HG03575 (cell line): ENCODE data around the gene PTPN1.

Source experiments
- ATAC-seq: cut with Tn5 transposase; IDR thresholded peaks from one replicate; pipeline ENCODE4 v1.9.1; 2021; ENCODE audit not compliant: unreplicated experiment, insufficient number of reproducible peaks, low FRiP score; ENCODE audit errors: extremely low read depth

The PTPN1 gene

DNA sequence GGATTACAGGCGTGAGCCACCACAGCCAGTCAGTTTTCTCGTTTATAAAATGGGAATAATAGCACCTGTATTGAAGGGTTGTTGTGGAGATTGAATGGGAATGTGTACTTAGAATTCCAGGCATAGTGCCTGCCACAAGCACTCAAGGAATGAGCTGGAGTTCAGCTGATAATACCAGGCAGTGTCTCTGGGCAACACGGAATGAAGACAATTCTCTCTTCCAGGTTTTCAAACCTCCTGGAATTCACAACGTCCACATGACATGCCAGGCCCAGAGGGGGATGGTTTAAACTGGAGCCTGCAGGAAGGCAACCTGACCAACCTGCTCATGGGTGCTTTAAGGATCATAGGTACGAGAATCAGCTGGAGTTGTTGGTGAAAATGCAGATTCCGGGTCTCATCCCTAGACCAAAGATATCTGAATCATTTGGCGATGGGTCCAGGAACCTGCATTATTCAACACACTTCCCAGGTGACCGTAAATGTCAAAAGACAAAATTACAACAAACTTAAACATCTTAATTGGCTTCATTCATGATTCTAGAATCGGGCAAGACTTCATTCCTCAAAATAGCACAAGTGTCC lies 1.9 kb upstream of the PTPN1 start:
- ATAC-seq = no peak

DNA sequence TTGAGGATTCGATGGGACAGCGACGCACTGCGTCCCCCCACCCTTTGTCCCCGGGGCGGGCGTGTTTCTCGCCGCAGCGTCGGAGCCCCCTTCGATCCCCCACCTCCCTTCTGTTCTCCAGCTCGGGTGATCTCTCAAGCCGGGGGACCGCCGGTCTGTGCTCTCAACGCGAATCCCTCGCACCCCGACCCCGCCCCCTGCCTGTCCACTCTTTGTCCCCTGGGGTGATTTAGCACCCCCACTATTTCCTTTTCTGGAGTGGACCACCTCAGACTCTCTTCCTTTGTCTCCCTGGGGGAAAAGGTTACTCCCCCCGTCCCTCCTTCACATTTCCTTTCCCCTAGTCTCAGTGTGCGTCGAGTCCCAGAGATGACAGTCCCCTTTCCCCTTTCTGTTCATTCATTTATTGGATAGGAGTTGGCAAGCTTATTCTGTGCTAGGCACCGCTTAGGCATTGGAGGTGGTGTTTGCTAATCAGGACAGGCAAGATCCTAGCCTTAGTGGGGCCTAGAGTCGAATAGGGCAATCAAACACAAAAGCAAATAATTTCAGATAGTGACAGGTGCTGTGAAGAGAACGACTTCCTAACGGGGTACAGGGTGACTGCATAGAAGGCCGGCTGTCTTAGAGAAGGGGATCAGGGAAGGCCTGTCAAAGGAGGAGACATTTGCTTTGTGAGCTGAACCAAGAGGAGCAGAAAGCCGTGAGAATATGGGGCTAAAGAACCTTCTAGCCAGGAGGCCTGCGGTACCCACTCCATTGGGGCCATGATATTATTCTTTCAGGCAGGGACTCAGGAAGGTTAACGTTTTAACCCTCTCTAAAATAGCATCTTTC lies 741 bp downstream of the PTPN1 start:
- no peak for ATAC-seq

DNA sequence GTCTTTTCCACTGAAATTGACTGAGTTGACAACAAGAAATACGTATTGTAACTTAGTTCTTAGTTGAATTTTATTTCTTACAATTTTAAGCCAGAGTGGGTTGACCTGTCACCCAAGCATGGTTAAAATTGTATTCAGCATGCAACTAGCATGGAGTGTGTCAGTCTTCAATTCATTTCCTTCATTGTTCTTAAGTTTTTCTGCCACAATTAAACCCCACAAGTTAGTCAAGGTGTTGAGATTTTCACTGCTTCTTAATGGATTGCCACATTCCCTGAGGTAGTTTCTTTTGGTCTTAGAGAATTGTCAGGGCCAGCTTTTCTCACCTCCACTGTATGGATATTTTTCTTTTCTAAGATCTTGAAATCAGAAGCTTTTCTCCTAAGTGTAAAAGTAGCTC lies 2.1 kb downstream of the PTPN1 start:
- ATAC-seq = no peak

DNA sequence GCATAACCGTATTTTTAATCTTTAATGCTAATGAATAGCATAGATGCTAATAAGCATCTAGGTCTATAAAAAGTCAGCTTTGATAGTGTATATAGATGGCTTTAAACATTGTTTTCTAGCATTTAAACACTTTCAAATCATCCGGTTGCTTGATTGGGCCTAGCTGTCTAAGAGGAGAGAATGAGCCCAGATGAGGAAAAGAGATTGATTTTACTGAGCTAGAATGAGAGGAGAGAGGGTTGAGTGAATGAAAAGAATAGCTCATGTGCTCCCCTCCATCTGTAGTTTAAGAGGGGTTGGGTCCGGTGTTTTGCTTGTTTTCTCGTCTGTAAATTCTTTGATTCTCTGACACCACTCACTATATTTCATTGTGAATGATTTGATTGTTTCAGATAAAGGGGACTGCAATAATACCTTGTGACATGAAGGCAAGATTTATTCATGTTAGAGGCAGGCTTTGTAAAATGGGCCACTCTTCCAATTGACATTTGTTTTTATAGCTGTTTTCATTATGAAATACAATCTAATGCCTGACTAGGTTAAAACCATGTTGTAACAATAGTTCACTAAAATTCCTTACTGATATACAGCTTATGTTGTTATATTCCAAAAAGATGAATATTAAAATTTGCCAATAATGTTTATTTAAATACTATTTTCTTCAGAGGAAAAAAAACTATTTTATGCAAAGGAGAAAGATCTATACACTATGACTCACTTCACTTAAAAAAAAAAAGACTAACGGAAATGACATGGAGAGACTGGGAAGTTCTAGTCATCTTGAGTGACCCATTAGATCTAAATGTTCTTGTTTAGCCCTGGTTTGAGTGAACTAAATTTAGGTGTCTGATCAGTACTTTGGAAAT lies 3.2 kb downstream of the PTPN1 start:
- no peak for ATAC-seq

DNA sequence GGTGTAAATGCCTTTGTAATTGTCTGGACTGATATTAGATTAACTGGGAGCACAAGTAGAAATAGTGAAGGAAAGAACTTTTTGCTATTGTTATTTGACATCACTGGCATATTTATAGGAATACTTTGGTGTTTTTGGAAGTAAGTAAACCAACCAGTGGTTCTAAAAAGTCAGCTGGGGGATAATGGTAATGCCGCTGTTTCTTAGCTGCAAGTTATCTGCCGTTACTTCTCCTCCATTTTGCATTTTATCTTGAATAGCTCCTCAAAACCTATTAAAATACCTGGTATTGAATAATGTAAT lies 3.8 kb downstream of the PTPN1 start:
- no peak for ATAC-seq

DNA sequence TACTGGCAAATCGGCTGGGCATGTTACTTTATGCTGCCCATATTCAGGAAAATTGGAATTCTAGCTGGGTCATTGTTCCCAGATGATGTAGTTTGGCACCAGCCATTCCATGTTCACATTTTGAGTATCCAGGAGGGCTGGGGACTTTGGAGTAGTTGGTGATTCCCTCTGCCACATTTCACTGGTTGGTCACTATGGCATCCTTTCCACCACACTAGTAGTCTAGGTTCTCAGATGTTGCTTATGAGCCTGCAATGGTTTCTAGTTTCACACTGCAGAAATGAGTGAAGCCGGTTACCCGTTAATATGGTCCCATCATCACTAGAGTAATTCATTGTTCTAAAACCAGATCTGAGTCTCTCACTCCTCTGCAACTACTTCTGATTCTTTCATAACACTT lies 4.6 kb downstream of the PTPN1 start:
- ATAC-seq = no peak

DNA sequence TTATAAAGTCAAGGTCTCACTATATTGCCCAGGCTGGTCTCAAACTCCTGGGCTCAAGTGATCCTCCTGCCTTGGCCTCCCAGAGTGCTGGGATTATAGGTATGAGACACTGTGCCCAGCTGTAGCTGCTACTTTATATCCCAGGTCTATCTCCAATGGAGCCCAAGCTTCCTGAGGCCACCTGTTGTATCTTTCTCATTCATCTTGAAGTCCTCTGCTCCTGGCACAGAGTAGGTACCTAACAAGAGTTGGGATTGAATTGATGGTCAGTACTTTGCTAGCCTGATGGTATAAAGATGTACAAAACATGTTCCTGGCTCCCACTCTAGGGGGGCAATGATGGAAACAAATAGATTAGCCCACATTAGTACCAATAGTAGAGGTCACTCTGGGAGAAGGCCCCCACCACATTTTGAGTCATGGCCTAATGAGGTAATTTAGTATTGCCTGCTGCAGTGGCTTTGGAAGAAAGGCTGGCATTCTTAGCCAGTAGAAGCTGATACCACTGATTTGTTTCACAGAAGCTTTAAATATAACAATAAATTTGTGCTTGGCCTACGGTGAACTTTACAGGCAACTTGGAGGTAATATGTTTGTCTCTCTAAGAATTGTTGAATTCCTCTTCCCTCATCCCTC lies 5.4 kb downstream of the PTPN1 start:
- no peak for ATAC-seq

DNA sequence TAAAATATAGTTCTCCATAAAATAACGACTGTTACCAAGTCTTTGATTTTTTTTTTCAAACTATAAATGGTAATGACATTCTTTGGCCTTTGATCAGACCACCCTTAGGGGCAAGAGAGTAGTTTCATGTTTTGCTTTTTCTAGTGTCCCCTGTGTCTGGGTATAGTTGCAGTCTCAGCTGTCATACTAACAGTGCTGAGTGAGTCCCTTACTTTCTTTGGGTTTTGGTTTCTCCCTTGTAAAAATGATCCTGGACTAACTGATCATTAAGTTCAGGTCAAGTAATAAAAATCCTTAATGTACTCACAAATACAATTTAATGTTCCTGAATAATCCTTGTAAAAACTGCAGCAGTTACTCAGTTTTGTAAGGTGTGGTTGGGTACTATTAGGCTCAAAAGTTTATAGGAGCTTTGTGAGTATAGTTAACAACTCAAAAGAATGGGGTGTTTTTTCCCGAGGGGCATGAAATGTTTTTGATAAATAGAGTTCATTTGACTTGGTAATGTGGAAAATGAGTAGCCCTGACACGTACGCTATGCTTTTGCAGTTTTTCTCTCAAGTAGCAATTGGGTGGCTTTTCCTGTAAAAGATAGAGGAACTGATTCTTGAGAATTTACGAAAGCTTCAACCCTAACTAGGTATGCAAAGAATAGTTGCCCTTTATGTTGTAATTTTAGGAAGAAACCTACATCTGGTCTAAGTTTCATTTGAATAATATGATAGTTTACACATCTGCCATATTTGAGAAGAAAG lies 6.2 kb downstream of the PTPN1 start:
- ATAC-seq = no peak

DNA sequence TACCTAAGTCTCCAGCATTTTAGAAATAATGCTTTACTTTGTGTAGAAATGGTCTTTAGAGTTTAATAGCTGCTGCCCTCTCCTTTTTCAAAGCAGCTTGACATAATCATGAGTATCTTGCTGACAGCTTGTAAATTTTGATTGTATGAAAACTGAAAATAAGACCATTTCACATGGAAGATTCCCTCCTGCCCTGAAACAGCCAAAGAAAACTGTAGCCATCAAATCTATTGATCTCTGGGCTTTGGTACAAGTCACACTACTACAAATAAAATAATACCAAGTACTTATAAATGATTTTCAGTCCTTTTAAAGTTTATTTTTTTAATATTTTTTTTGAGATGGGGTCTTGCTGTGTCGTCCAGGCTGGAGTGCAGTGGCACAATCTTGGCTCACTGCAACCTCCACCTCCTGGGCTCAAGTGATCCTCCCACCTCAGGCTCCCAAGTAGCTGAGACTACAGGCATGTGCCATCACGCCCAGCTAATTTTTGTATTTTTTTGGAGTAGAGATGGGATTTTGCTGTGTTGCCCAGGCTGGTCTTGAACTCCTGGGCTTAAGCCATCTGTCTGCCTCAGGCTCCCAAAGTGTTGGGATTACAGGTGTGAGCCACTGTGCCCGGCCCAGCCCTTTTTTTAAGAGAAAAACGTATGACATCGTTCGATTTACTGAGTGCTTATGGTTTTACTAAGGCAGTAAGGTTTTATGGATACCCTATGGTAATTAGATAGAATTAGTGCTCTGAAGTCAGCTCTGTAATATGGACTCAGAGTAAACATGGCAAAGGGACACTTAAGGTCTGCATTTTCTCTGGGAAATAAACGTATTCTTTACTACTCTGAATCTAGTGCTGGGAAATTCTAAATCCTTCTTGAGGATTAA lies 7.0 kb downstream of the PTPN1 start:
- ATAC-seq = no peak

DNA sequence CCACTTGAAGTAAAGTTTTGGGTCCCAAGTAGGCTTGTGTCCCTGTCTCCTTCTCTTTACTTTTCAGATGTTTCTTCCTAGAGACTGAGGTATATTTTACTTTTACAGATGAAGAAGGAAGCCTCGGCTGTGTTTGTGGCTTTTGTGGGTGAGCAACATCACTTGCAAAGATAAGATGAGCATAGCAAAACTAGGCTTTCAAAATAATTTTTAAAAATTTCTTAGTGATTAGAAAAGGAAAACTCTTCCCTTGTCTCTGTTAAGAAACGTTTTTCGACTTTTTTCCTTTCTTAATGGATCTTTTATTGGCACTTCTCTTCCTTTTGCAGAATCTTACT lies 7.6 kb downstream of the PTPN1 start:
- no peak for ATAC-seq

DNA sequence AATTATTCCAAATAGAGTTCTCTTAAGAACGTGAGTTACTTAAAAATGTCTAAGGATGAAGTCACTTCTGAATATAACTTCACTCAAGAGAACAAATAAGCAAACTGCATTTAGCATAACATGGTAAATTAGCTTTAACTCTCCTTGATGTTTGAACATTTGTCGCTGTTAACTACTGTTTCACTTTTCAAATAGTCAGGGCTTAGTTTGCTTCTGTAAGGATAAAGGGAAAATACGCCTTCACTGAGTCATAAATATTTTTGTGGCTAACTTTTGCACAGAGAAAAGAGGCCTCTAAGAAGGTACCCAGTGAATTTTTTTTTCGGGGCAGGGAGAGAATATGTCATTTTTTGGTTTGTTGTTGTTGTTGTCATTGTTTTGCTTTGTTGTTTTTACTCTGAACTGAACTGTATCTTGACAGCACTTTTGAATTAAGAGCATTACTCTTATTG lies 8.1 kb downstream of the PTPN1 start:
- no peak for ATAC-seq

DNA sequence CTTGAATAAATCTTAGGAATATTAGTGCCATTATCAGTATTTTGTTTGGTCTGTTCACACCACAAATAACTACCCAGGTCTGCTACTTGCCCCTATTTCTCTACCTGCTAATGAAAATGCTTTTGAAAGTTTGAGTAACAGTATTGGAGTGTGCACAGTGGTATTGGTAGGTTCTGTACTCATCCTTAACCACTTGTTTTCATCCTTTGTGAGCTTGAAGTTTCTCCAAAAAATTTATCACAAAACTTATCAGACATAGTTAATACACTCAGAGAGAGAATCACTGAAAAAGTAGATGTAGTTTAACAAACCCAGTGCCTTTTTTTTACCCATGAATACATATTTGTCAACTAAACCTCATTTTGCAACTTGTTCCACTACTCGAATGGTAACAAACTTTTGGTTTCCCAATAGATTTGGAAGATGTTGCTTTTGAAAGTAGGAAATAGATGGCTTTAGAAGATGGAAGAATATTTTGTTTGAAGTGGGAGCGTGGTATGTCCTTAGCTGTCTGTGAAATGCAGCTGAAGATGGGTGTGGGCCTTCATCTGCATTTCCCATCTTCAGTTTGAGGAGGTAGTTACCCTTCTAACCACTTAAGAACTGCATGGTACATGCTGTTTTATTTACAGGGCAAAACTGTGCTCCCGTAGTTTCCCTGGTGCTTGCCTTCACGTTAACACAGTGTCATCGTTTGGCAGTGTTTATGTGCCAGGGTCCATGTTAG lies 9.0 kb downstream of the PTPN1 start:
- ATAC-seq = no peak

DNA sequence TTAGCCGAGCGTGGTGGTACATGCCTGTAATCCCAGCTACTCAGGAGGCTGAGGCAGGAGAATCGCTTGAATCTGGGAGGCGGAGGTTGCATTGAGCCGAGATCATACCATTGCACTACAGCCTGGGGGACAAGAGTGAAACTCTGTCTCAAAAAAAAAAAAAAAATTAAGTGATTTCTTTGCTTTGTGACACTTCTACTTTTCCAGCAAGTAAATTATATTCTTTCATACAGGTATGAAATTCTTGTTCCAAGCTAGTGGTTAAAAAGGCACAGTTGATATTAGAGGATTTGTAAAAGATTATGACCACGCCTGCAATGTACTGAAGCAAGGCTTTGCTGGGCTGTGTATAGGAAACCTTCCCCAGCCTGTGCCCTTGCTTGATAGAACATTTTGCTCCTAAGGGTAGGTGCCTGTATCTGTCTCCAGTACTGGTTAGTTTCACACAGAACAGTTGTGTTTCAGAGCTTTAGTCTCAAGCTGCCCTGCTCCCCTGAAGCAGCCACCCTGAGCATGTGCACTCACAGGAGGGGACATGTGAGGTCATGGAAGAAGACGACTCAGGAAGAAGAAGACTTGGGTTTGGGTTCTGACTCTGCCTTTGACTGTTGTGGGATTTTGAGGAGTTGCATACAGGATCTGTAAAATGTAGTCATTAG lies 10.2 kb downstream of the PTPN1 start:
- ATAC-seq = no peak

DNA sequence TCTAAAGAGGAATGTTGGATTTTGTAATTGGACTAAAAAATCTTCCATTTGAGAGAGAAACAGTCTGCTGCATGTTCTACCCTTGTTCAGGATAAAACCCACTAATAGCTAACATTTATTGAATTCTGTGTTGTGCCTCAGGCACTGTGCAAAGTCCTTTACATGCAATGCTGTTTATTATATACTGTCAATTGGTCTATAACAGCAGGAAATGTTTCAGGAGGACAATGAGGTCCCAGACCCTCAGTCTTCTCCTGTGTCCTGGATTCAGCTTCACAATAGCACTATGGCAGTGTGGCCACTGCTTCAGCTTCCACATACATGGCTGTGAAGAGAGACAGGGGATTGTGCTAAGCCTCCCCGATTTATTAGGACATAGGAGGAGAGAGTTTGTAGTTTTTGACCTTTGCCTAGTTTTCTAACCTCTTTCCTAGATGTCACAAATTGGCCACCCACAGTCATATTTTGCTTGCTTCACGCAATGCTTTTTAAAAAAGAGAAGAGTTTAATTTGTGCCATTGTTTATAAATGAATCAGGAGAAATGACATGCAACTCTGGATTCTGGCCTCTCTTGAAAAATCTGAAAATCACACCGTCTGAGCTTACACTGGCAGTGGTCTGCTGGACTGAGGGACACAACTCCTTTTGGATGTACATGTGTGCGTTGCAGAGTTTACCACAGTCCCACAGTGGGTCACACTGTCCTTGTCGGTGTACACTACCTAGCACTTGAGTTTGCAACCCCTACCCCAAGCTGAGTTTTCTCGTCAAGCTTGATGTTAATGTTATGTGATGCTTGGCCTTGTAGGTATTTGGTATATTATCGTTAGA lies 11.3 kb downstream of the PTPN1 start:
- ATAC-seq = no peak

DNA sequence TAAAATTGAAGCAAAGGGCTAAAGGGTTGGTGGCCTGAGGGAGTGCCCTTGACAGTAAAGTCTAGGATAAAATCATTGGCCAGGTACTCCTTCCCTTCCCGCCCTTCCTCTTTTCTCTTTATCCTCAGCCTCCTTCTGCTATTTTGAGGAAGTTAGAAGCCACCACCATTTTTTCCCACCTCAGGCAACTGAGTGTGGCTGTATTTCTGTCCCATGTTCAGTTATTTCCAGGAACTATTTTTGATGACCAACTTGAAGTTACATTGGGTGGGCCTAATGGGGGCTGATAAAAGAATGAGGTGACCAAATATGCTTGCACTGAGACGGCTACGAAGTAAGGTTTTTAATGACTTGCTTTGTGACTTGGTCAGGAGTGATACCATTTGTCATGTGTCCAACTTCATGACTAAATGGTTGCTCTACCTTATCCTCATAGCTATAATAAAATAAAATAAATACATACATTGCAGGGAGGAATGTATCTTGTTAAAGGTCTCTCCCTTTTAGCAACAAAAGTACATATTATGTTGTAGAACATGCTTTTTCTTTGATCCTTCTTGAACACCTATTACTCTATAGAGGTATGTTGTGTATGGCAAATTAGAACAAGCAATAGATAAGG lies 12.0 kb downstream of the PTPN1 start:
- no peak for ATAC-seq
